HG02759 (cell line): ENCODE results near the gene GABRR3.

ENCODE experiments used
- ATAC-seq: cut with Tn5 transposase; IDR thresholded peaks from one replicate; pipeline ENCODE4 v1.9.1; 2021; ENCODE audit warnings: mild to moderate bottlenecking, moderate library complexity; ENCODE audit not compliant: unreplicated experiment

GABRR3 gene

GRCh38 chr3:97959872-97960271 is 75.2 kb downstream of the GABRR3 start:
- no peak for ATAC-seq

DNA sequence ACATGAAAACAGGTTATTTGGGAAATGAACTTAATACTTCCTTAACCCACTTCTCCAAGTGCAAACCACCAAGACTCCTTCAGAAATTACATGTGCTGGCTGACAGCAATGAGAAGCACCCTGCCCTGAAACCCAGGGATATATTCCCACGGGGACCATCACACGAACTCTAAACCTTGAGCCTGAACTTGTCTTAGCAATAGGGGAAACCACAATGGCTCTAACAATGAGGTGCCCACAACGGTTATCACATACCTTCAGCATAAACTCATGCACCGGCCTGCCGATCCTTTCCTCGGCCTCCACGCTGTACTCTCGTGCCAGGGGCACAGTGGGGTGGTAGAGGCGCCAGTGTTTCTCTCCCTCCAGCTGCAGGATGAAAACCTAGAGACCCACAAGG is 76.3 kb downstream of the GABRR3 start:
- ATAC-seq = no peak

- ATAC-seq = no peak
Measured at GRCh38 chr3:97958396-97958795, 76.7 kb downstream of the GABRR3 start.

- no peak for ATAC-seq
Measured at GRCh38 chr3:97957617-97958311, 77.4 kb downstream of the GABRR3 start.

DNA sequence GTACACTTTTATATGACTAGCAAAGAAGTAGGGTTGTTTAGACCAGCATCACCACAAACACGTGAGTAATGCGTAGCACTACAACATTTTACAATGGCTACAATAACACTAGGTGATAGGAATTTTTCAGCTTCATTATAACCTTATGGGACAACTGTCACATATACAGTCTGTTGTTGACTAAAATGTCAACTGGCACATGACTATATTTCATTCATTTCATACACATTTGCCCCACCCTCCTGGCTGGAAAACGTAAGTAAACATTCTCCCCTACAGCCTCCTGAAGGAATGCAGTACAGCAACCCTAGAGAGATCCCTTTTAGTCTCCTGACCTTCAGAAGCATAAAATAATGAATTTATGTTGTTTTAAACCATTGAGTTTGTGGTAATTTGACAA is 79.1 kb downstream of the GABRR3 start:
- ATAC-seq = no peak

GRCh38 chr3:97954228-97954827 is 80.8 kb downstream of the GABRR3 start:
- peak; percentile 58 for ATAC-seq

DNA sequence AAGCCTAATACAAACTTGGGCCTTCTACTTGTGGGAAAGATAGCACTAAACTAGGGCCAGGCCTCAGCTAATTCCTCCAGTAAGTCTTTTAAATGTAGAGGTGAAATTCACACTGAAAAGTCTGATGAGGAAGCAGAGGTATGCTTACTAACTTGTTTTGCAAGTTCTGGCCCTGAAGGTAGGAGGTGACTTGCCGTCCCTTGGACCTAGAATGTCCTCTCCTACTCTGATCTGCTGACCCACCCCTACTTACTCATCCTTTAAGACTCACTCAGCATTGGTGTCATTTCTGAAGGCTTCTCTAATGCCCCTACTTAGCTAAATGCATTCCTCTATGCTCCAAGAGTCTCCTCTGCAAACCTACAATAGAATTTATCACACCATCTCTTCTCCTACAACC is 82.2 kb downstream of the GABRR3 start:
- ATAC-seq = no peak

DNA sequence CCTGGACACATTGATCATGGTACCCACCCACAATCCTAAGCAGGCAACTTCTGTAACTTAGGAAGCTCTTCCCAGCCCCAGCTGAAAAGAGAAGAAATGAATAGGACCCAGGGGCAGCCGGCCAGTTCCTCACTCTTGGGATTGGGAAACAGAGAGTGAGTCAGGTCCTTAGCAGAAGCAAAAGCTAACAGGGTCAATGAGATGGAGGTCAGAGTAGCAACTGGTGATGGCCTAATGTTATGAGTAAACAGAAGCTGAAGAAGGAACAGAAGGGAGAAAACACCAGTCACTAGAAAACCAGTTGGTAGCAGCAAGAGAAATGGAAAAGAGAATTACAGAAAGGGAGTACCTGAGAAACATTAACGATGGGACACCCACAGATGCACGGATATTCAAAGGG is 82.8 kb downstream of the GABRR3 start:
- no peak for ATAC-seq

DNA sequence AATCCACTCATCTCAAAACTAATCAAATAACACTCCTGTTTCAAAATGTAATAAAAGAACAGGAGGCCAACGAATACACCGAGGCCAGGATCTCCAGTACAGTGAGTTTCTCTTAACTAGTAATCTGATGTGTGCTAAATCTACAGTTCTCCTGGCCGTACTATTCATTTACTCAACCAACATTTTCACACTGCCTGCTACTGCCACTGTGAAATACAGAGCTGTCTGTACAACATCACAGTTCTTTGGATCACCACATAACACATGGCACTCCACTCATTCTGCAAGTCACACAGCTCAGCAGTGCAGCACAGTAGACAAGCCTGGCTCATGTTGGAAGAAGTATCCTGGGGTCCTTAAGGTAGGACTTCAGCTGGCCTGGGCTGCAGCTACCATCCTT is 84.8 kb downstream of the GABRR3 start:
- ATAC-seq = no peak

DNA sequence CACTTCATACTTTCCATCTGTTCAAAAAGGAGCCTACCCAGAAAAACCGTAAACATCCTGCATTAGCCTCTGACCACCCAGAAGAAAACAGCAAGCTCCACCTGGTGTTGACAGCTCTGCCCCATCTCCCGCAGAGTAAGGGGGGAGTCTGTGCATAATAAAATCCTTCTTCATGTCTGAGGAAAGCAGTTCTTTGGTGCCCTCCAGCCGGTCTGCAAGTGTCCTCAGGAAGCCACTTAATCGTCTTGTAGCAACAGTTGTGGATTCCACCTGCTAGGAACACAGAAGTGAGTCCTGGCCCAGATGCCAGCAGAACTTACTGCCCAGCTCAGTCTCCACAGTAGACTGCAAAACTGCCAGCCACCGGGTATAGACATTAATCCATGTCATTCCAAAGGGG is 85.4 kb downstream of the GABRR3 start:
- no peak for ATAC-seq

- no peak for ATAC-seq
Measured at GRCh38 chr3:97949110-97949485, 86.0 kb downstream of the GABRR3 start.

- no peak for ATAC-seq
Measured at GRCh38 chr3:97948351-97949109, 86.6 kb downstream of the GABRR3 start.

DNA sequence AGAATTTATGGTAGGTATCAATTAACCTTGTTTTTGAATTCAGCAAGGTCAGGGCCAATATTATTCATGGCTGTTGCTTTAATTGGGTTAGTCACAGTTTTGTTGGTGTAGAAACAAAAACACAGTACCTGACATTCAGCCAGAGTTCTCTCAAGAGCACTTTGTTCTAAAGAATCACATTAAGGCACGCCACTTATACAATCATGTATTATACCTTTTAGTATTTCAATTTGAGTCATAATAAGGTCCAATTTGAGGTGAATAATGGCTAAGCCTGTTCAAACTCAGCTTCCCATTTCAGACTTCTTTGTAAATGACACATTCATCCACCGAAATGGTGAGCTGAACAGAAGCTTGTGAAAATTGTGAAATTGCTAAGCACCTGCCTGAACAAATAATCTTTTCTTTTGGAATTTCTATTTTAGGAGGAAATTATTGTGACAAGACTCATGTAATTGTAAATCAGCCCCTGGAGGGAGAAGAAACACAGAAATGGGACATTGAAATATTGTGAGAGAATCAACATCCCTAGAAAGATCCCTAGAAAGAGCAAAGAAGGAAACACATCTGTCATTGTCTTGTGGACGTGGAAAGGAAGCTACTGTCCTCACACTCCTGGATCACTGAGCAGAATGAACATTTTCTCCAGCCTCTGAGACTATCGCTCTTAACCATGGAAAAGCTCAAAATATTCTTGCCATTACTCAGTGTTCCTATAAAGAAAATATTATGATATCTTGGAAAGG is 92.1 kb downstream of the GABRR3 start:
- no peak for ATAC-seq

DNA sequence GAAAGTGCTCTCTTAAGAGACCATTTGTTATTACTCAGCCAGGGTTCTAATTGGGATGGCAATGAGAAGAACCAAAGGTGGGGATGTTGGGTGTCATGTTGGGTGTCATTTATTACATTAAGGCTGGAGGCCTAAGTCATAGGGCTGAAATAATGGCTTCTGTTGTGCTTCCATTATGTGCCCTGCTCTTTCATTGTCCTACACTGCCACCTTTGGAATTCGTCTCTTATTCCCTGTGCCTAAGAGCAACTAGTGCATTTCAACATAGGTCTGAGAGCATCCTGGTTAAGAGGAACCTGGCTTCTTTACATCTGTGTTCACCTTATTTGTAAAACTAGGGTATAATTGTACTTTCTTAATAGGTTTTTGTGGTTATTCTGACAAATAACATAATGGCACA is 95.1 kb downstream of the GABRR3 start:
- ATAC-seq = no peak

DNA sequence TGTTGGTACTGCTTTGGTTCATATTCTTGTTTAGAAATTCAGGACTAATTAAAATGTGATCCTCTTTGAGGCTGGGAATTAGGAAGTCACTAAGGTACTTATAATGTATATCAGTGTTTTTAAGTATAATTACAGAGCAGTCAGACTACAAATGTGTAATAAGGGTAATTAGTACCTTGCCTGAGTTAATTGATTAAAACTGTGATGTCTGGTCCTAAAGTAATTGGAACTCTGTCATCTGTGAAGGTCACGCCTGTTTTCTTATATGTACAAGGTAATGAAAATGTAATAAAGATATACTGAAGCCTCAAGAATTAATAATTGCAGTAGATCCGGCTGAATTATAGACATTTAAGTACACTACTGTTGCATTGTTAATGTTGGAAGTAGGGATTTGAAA is 95.7 kb downstream of the GABRR3 start:
- no peak for ATAC-seq

- no peak for ATAC-seq
Measured at GRCh38 chr3:97938444-97938843, 96.7 kb downstream of the GABRR3 start.

DNA sequence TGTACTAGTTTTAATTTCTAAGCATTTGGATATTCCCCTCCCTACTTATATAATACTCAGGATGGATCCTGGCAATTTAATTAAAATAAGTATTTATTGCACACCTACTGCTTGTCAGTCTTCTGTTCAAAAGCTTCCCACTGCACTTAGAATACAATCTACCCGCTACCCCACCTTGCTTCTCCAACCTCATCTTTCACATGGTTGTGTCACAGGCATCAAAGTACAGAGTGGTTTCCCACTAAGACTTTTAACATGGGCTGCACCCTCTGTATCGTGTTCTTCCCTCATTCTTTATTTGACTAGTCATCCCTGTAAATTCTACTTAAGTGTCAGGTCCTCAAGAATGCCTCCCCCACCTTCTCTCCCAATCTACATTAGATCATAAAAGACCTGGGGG is 97.9 kb downstream of the GABRR3 start:
- ATAC-seq = no peak

DNA sequence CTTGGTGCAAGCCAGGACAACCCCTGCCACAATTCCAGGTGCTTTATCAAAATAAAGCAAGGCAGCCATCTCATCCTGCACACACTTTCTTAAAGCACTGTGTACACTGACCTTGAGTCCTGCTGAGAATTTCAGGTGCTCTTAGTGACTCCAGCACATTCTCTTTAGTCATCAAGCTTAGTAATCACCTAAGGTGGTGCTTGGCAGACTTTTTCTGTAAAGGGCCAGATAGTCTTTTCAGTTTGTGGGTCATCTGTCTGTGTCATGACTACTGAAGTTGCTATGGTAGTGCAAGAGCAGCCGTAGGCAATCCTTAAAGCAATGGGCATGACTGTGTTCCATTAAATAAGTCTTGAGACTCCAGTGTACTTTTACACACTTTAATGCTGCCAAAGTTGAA is 99.3 kb downstream of the GABRR3 start:
- ATAC-seq = no peak
